ENCODE data around the gene MRPL43. TPM values are rescaled to one million over a fixed set of nuclear protein-coding genes. Genes with fewer than 3 reads are reported as not detected.
A peak's percentile ranks its signal among the peaks of the same experiment; 100 is the strongest.

MRPL43 gene
- total RNA-seq, 1 donor from 2014 or later = 81.6 TPM

DNA sequence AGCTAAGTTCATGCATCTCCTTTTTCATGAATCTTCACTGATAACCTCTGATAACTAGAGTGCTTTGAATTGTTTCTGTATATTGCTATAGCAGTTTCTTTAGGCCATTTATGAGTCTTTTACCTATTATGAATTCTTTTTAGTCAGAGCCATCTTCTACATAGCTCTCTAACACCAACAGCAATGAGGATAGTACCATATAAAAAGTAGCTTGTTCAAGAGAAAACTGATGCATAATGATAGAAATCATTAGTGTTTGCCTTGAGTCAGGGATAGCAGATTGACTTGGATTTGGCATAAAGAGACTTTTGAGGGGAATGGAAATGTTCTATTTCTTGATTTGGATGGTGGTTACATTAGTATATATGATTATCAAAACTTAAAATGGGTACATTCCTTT, 43.8 kb downstream of the MRPL43 start:
- Mint-ChIP-seq H3K36me3 (ENCODE audit: unreplicated experiment) (peaks cover 52% of the 10 kb centered on the region), H3K27ac (ENCODE audit: unreplicated experiment) (no peak overlapping the region), H3K9me3 (ENCODE audit: unreplicated experiment) (no peaks in the 10 kb centered on the region), H3K4me3 (ENCODE audit: unreplicated experiment) (no peak overlapping the region), H3K27me3 (ENCODE audit: unreplicated experiment) (no peaks in the 10 kb centered on the region), H3K4me1 (ENCODE audit: unreplicated experiment) (peaks cover 11% of the 10 kb centered on the region)
- DNase-seq (ENCODE audit: extremely low spot score, unreplicated experiment) = no peak
- no peak for TF ChIP-seq CTCF (IDR thresholded peaks at IDR 0.05)

DNA sequence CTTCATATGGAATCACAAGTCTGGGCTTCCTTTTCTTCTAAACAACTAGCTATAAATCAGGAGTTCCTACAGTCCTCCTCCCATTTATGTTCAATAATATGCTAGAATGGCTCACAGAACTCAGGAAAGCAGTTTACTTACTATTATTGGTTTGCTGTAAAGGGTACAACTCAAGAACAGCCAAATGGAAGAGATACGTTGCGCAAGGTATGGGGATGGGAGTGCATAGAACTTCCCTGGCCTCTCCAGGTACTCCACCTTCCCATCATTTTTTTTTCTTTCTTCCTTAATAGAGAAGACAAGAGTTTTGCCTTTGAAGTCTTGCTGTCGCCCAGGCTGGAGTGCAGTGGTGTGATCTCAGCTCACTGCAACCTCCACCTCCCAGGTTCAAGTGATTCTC, 45.1 kb downstream of the MRPL43 start:
- Mint-ChIP-seq H3K4me3 (ENCODE audit: unreplicated experiment) (no peak overlapping the region), H3K9me3 (ENCODE audit: unreplicated experiment) (no peaks in the 10 kb centered on the region), H3K36me3 (ENCODE audit: unreplicated experiment) (peaks cover 48% of the 10 kb centered on the region), H3K27ac (ENCODE audit: unreplicated experiment) (no peak overlapping the region), H3K4me1 (ENCODE audit: unreplicated experiment) (peaks cover 11% of the 10 kb centered on the region), H3K27me3 (ENCODE audit: unreplicated experiment) (no peaks in the 10 kb centered on the region)
- DNase-seq (ENCODE audit: extremely low spot score, unreplicated experiment) = no peak
- no peak for TF ChIP-seq CTCF (IDR thresholded peaks at IDR 0.05)

DNA sequence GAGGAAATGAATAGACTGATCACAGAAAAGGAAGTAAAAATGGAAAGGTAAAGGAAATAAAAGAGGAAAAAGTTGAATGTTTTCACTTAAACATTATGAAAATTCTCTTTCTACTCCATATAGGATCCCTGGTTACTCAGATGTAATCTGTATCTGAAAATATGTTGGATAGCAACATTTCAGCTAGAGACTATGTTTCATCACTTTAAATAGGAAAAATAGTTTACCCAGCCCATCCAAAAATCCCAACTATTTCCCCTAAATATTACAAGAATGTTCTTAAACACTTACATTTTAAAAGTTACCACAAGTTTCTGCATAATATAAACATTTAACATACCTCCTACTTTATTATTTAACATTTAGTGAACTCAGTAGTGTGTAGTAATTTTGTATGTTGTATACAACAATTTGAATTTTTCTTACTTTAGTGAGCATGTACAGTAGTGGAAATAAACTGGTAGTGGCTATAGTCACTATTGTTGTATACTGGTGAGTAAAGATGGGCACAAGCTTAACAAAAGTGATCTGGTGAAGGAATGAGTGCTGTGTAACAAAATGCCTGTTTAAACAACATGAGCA, 47.4 kb downstream of the MRPL43 start:
- no peak for DNase-seq (ENCODE audit: extremely low spot score, unreplicated experiment)
- Mint-ChIP-seq H3K36me3 (ENCODE audit: unreplicated experiment) (peaks cover 41% of the 10 kb centered on the region), H3K4me3 (ENCODE audit: unreplicated experiment) (no peak overlapping the region), H3K9me3 (ENCODE audit: unreplicated experiment) (no peaks in the 10 kb centered on the region), H3K27ac (ENCODE audit: unreplicated experiment) (peak overlapping the region; percentile 81), H3K27me3 (ENCODE audit: unreplicated experiment) (no peaks in the 10 kb centered on the region), H3K4me1 (ENCODE audit: unreplicated experiment) (peaks cover 11% of the 10 kb centered on the region)
- no peak for TF ChIP-seq CTCF (IDR thresholded peaks at IDR 0.05)

Small RNAs within 50 kb of the gene (microRNA-seq; reads per million reads assigned to microRNA genes)
- not detected for gene MIR608 (ENCODE audit: unreplicated experiment)

Other genes starting within 250 kb of the MRPL43 start
- 0.30 and 1.4 TPM in 2 replicates for gene PAX2, start 241.9 kb downstream of the MRPL43 start, total RNA-seq
- 27.7 and 28.3 TPM in 2 replicates for gene SLF2, start 74.5 kb downstream of the MRPL43 start, total RNA-seq
- 6.3 and 7.1 TPM in 2 replicates for gene SEMA4G, start 18.0 kb downstream of the MRPL43 start, total RNA-seq
- gene TWNK, start within 50 bp of the MRPL43 start, total RNA-seq = 7.1 and 7.7 TPM in 2 replicates
- gene LZTS2, start 12.3 kb upstream of the MRPL43 start, total RNA-seq = 69.9 and 72.1 TPM in 2 replicates
- 1.9 and 2.1 TPM in 2 replicates for gene PDZD7, start 43.6 kb upstream of the MRPL43 start, total RNA-seq
- gene SFXN3, start 43.7 kb upstream of the MRPL43 start, total RNA-seq = 78.3 and 81.0 TPM in 2 replicates
- gene KAZALD1, start 74.5 kb upstream of the MRPL43 start, total RNA-seq = 43.0 and 49.0 TPM in 2 replicates
- not detected in 2 replicates for gene TLX1, start 143.8 kb upstream of the MRPL43 start, total RNA-seq
- gene LBX1, start 242.0 kb upstream of the MRPL43 start, total RNA-seq = not detected in 2 replicates